Thoracic aorta (tissue), 2 donors: ENCODE data around the gene PROSER1. TPM values are rescaled to one million over a fixed set of nuclear protein-coding genes. Genes with fewer than 3 reads are reported as not detected.

ENCODE experiments used
- ATAC-seq: fragments of 150-250 bp; one replicate; pipeline ENCODE4 v1.8.0; 2017; ENCODE audit warnings: low read depth; ENCODE audit not compliant: insufficient number of reproducible peaks, low FRiP score
- DNase-seq: peaks from one replicate; pipeline ENCODE4 v3.0.0-alpha.2; 2020; ENCODE audit warnings: low spot score
- H3K27ac ChIP-seq, 2 donors: fragments of 200-600 bp; sonication (generic); 1 replicate in 1 of 2; 2 replicates in 1 of 2; pipeline ENCODE4 v1.5.1; 2016; ENCODE audit warnings: mild to moderate bottlenecking in 2 of 2, moderate library complexity in 2 of 2
- H3K27me3 ChIP-seq: fragments of 200-600 bp; sonication (generic); replicated peaks from 2 replicates; pipeline ENCODE4 v1.6.0; 2016; ENCODE audit warnings: mild to moderate bottlenecking; ENCODE audit not compliant: insufficient read depth
- H3K36me3 ChIP-seq: fragments of 200-600 bp; sonication (generic); one replicate; pipeline ENCODE4 v1.5.1; 2016
- H3K4me1 ChIP-seq, 2 donors: fragments of 200-600 bp; sonication (generic); 1 replicate in 1 of 2; 2 replicates in 1 of 2; pipeline versions ENCODE4 v1.5.1 to v1.6.0; 2016; ENCODE audit warnings: low read depth in 2 of 2, mild to moderate bottlenecking in 1 of 2; ENCODE audit not compliant: control insufficient read depth in 1 of 2
- H3K4me3 ChIP-seq: fragments of 200-600 bp; sonication (generic); 2 replicates; pipeline ENCODE4 v1.5.1; 2016; ENCODE audit warnings: mild to moderate bottlenecking
- H3K9me3 ChIP-seq: fragments of 200-600 bp; sonication (generic); 2 replicates; pipeline ENCODE4 v1.5.1; 2016
- total RNA-seq, 2 donors: library from RNA; depleted of rRNA; stranded (reverse); fragments of >200 nt; gene quantifications; one replicate each; pipeline versions ENCODE4 v1.1.0 to v1.2.3, GENCODE V29; 2016
- TF ChIP-seq, protein P1 (sequence below): fragments of 200-600 bp; sonication (generic); IDR thresholded peaks from one replicate; pipeline ENCODE4 v1.5.1; 2019; ENCODE audit warnings: antibody characterized with exemption

PROSER1 gene
- total RNA-seq, 2 donors from 2014 or later: 15.4 to 33.5 TPM

DNA sequence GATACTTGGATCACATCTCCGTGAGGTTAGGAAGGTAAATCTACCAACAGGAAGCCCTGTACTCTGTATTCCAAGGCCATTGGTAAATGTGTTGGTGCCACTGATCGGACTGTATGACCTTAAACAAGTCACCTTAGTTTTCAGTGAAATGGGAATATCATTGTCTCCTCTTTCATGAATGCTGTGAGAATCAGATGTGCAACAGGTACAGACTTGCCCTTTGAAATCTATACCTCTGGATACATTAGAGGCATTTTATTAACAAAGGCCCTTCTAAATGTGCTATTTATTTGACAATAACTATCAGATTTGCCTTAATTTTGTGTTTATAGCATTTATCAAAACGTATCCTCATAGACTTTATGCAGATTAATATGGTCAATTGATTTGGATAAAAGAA lies 11.4 kb upstream of the PROSER1 start:
- Histone ChIP-seq H3K36me3 (no peaks in the 10 kb centered on the region), H3K9me3 (no peaks in the 10 kb centered on the region), H3K4me1 (no peaks in the 10 kb centered on the region), H3K27ac (no peak overlapping the region), H3K4me3 (no peak overlapping the region), H3K27me3 (no peaks in the 10 kb centered on the region)
- ATAC-seq (no peak), DNase-seq (no peak)
- TF ChIP-seq, protein P1, sequence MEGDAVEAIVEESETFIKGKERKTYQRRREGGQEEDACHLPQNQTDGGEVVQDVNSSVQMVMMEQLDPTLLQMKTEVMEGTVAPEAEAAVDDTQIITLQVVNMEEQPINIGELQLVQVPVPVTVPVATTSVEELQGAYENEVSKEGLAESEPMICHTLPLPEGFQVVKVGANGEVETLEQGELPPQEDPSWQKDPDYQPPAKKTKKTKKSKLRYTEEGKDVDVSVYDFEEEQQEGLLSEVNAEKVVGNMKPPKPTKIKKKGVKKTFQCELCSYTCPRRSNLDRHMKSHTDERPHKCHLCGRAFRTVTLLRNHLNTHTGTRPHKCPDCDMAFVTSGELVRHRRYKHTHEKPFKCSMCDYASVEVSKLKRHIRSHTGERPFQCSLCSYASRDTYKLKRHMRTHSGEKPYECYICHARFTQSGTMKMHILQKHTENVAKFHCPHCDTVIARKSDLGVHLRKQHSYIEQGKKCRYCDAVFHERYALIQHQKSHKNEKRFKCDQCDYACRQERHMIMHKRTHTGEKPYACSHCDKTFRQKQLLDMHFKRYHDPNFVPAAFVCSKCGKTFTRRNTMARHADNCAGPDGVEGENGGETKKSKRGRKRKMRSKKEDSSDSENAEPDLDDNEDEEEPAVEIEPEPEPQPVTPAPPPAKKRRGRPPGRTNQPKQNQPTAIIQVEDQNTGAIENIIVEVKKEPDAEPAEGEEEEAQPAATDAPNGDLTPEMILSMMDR: no peak

DNA sequence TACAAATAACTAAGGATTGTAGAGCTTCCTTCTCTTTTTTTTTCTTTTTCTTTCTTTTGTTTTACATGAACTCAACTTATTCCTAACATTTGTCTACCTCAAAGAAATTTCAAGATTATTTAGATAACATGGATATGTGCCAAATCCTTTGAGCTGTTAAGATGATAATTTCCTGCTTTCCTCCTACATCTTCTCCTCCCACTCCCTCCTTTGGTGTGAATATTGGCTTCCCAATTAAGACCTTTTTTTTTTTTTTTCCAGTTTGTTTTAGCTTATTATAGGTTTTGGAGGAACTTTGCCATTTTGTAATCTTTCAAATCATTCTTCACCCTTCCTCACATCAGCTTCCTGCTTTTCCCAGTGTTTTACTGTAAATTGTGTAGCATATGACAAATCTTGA lies 10.9 kb upstream of the PROSER1 start:
- Histone ChIP-seq H3K4me1 (no peaks in the 10 kb centered on the region), H3K36me3 (no peaks in the 10 kb centered on the region), H3K4me3 (no peak overlapping the region), H3K27ac (no peak overlapping the region), H3K9me3 (no peaks in the 10 kb centered on the region), H3K27me3 (no peaks in the 10 kb centered on the region)
- TF ChIP-seq, protein P1: no peak
- DNase-seq: no peak
- no peak for ATAC-seq

DNA sequence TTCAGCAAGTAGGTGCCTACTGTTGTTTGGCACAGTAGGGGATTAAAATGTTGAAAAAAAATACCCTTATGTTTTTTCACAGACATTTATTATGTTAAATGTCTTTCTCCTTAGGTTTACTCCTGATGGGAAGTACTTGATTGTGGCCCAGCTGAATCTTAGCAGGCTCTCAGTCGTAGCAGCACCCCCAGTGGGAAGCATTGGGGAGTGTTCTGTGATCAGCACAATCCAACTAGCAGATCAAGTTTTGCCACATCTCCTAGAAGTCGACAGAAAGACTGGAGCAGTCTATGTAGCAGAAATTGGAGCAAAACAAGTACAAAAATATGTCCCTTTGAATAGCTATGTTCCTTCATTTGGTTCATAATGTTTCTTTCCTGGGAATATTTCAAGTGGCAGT lies 9.7 kb upstream of the PROSER1 start:
- no peaks in the 10 kb centered on the region for H3K9me3 ChIP-seq
- H3K36me3 ChIP-seq: no peaks in the 10 kb centered on the region
- DNase-seq (no peak), ATAC-seq (no peak)
- H3K27me3 ChIP-seq: no peaks in the 10 kb centered on the region
- TF ChIP-seq, protein P1: no peak
- H3K4me3 ChIP-seq: no peak overlapping the region
- no peaks in the 10 kb centered on the region for H3K4me1 ChIP-seq
- H3K27ac ChIP-seq: no peak overlapping the region

- ATAC-seq: no peak
- TF ChIP-seq, protein P1: no peak
- Histone ChIP-seq H3K4me3 (no peak overlapping the region), H3K9me3 (no peaks in the 10 kb centered on the region), H3K27ac (no peak overlapping the region), H3K36me3 (no peaks in the 10 kb centered on the region), H3K4me1 (peaks cover 13 to 16% of the 10 kb centered on the region in 2 donors), H3K27me3 (no peaks in the 10 kb centered on the region)
- no peak for DNase-seq
Observed at GRCh38 chr13:39044536-39044935, 6.6 kb upstream of the PROSER1 start.

- DNase-seq: no peak
- Histone ChIP-seq H3K9me3 (no peaks in the 10 kb centered on the region), H3K27me3 (no peaks in the 10 kb centered on the region), H3K36me3 (no peaks in the 10 kb centered on the region), H3K27ac (no peak overlapping the region), H3K4me1 (peaks cover 26 to 38% of the 10 kb centered on the region in 2 donors), H3K4me3 (no peak overlapping the region)
- TF ChIP-seq, protein P1: no peak
- no peak for ATAC-seq
Observed at GRCh38 chr13:39040206-39040605, 2.3 kb upstream of the PROSER1 start.
